22Rv1 (cell line): ENCODE measurements around the gene KCNK4.

Source experiments
- H3K27ac ChIP-seq: fragments of 450-650 bp; 2 replicates; pipeline ENCODE4 v1.5.1; 2017
- CTCF ChIP-seq: fragments of 450-650 bp; IDR thresholded peaks from 2 replicates; pipeline ENCODE4 v1.5.1; 2017; ENCODE audit warnings: mild to moderate bottlenecking
- ZFX ChIP-seq: fragments of 450-650 bp; IDR thresholded peaks from 2 replicates; pipeline ENCODE4 v1.6.1; 2017; ENCODE audit warnings: antibody characterized with exemption, borderline replicate concordance

The KCNK4 gene

GRCh38 chr11:64291262-64291751 lies at the start of gene KCNK4:
Gene KCNK4 (plus strand): TSS chr11:64291302. CDS start chr11:64293019, 1,717 bp downstream.
- TF ChIP-seq CTCF (no peak), ZFX (no peak)
- H3K27ac ChIP-seq = no peak within 1 kb of the TSS

- peak overlapping the region; percentile 97 for H3K27ac ChIP-seq
- TF ChIP-seq ZFX = no peak
- TF ChIP-seq CTCF = no peak
Measured at GRCh38 chr11:64241491-64242374, 49.4 kb upstream of the KCNK4 start.

GRCh38 chr11:64243236-64243854 lies 47.8 kb upstream of the KCNK4 start:
- H3K27ac ChIP-seq = peak overlapping the region; percentile 97
- TF ChIP-seq CTCF (no peak), ZFX (no peak)

GRCh38 chr11:64244107-64244506 lies 47.0 kb upstream of the KCNK4 start:
- peak overlapping the region; percentile 97 for H3K27ac ChIP-seq
- TF ChIP-seq CTCF (no peak), ZFX (no peak)

GRCh38 chr11:64244966-64245365 lies 46.1 kb upstream of the KCNK4 start:
- peak overlapping the region; percentile 97 for H3K27ac ChIP-seq

GRCh38 chr11:64245401-64245796 lies 45.7 kb upstream of the KCNK4 start:
- TF ChIP-seq CTCF (no peak), ZFX (no peak)
- peak overlapping the region; percentile 97 for H3K27ac ChIP-seq

More at GRCh38 chr11:64244966-64245365, 46.1 kb upstream of the KCNK4 start:
- TF ChIP-seq ZFX (no peak), CTCF (no peak)
